ENCODE data around the gene GALNT7.
"Not testable (repeated sequence)": the region's sequence is repeated elsewhere in the genome, so short reads cannot be mapped to it uniquely, and the experiment has no call there.

GALNT7 gene, protein sequence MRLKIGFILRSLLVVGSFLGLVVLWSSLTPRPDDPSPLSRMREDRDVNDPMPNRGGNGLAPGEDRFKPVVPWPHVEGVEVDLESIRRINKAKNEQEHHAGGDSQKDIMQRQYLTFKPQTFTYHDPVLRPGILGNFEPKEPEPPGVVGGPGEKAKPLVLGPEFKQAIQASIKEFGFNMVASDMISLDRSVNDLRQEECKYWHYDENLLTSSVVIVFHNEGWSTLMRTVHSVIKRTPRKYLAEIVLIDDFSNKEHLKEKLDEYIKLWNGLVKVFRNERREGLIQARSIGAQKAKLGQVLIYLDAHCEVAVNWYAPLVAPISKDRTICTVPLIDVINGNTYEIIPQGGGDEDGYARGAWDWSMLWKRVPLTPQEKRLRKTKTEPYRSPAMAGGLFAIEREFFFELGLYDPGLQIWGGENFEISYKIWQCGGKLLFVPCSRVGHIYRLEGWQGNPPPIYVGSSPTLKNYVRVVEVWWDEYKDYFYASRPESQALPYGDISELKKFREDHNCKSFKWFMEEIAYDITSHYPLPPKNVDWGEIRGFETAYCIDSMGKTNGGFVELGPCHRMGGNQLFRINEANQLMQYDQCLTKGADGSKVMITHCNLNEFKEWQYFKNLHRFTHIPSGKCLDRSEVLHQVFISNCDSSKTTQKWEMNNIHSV

DNA sequence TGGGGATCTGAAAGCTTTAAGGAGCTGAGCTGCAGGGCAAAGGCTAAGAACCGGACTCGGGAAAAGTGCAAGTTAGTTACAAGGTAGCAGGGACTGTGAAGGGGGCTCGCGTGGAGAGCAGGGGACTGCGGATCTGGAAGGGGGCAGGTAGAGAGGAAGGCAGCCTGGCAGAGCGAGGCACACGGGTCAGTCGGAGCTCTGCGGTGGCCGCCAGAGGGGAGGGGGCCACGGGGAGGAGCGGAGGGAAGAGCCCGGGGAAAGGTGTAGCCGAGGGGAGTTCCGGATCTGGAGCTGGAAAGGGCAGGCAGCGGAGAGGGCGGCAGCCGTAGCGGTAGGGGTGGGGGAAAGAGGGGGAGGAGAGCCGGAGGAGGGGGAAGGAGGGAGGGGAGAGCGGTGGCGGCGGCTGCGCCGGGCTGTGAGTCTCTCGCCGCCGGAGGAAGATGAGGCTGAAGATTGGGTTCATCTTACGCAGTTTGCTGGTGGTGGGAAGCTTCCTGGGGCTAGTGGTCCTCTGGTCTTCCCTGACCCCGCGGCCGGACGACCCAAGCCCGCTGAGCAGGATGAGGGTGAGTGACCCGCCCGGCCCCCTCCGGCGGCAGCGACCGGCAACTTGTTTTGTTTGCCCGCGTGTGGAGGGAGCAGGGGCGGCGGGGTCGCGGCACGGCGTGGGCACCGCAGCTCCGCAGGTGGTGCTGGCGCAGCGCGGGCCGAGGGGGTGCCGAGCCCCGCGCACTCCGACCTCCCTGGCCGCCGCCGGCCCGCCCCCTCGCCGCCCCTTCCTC lies at the start of gene GALNT7:
Gene GALNT7, plus strand, starts transcription at position 416 of the 782 bp plus-strand sequence. Its CDS starts 25 bp downstream, at position 441.
- DNase-seq (ENCODE audit: low read depth in 1 of 2, low spot score in 1 of 2), result peak; percentile 38 to 40

DNA sequence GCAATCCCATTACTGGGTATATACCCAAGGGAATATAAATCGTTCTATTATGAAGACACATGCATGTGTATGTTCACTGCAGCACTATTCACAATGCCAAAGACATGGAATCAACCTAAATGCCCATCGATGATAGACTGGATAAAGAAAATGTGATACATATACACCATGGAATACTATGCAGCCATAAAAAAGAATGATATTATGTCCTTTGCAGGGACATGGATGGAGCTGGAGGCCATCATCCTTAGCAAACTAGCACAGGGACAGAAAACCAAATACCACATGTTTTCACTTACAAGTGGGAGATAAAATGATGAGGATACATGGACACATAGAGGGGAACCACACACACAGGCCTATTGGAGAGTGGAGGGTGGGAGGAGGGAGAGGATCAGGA lies 49.8 kb upstream of the GALNT7 start:
- not testable (repeated sequence) for DNase-seq (ENCODE audit: low read depth in 1 of 2, low spot score in 1 of 2)

DNA sequence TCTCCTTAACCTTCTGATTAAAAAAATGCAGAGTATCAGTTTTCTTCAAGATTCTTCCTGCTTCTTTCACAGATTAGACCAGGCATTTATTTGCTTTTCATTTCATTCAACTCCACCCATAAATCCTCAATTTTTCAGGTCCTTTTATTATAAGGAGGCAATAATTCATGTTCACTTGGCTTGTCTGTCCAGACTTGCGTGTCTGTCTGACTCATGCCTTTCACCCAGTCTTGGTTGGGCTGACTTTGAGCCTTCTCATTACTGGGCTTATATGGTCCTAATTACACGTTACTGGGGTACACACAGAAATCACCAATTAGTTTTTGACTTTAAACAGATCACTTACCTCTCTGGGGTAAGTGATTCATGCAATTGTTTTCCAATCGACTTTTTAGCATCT lies 48.8 kb upstream of the GALNT7 start:
- DNase-seq (ENCODE audit: low read depth in 1 of 2, low spot score in 1 of 2), result no peak

DNA sequence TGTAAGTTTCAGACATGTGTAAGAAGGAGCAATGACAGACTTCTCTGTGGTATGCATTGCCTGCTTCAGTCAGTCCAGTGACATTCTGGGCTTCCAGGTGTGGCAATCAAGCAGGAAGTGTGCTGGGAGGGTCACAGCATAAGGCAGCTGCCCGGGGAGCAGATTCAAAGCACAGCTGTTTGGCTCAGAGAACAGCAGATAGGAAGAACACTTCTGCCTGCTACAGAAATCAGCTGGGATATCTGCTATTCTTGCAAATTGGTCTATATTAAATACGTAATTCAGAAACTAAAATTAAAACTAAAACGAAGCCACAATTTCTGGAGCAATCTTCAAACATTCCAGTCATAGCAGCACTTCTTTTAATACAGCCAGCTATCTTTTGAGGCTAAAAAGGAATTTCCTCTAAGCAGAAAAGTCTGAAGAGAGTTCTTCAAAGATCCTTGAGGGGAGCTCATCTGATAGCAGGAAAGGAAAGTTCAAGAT lies 47.5 kb upstream of the GALNT7 start:
- no peak for DNase-seq (ENCODE audit: low read depth in 1 of 2, low spot score in 1 of 2)

DNA sequence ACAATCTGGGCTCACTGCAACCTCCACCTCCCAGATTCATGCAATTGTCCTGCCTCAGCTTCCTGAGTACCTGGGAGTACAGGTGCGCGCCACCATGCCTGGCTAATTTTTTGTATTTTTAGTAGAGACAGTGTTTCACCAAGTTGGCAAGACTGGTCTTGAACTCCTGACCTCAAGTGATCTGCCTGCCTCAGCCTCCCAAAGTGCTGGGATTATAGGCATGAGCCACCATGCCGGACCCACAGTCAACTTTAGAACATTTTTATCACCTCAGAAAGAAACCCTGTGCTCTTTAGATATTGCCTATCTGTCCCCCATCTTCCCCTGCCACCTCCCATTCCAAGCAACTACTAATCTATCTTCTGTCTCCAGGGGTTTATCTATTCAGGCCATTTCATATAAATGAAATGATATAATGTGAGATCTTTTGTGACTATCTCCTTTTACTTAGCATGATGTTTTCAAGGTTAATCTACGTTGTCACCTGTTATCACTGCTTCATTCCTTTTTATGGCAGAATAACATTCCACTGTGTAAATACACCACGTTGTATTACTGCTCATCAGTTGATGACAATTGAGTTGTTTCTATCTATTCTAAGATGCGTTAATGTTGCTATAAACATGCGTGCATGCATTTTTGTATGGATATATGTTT lies 44.3 kb upstream of the GALNT7 start:
- DNase-seq (ENCODE audit: low read depth in 1 of 2, low spot score in 1 of 2), result no peak

DNA sequence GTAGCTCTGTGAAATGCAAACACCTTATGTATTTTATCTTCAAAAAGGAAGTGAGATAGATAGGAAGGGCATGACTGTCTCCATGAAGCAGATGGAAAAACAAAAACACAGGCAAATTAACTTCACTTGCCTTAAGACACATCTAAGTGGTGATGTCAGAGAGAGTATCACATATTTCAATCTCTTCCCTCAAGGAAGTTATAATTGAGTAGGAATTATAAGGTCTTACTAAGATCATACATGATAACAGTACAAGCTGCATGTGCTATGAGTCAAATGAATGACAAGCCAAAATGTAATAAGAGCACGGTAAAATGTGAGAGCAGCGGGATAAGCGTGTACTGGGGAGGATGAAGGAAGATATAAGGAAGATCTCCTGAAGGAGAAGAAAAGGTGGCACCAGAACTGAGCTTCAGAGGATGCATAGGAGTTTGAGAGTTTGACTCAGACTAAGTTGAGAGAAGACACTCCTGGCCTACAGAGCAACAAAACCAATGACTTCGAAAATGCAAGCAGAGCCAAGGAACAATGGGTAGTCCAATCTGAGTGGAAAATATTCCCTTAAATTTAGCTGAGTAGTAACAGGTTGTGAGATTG lies 43.3 kb upstream of the GALNT7 start:
- no peak for DNase-seq (ENCODE audit: low read depth in 1 of 2, low spot score in 1 of 2)

DNA sequence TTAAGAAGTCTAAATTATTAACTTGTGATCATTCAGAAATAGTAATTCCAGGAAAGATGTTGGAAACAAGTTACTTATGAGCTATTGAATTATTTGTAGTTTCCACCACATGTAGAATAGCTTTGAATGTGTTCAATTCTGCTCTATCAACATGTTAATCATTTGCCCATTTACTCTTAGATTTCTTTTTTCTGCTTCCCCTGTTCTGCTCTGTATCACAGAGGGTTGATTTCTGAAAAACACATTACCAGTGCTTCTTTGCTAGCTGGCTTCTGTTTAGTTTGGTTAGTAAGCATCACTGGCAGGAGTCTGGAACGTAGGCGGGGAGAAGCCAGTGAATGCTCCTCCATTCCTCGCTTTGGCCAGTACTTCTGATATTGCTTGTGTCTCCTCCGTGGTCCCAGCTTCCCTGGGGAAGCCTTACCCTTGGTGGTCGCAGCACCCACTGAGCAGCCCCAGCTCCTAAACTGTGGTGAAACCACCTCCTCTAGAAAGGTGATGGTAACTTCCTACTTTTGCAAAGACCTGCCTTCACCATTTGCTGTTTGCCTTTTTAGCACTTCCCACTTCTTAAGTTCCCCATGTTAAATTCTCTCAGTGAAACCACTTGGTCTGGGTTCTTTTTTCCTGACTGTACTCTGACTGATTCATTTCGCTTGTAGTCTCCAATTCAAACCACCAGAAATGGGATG lies 40.3 kb upstream of the GALNT7 start:
- DNase-seq (ENCODE audit: low read depth in 1 of 2, low spot score in 1 of 2), result no peak

DNA sequence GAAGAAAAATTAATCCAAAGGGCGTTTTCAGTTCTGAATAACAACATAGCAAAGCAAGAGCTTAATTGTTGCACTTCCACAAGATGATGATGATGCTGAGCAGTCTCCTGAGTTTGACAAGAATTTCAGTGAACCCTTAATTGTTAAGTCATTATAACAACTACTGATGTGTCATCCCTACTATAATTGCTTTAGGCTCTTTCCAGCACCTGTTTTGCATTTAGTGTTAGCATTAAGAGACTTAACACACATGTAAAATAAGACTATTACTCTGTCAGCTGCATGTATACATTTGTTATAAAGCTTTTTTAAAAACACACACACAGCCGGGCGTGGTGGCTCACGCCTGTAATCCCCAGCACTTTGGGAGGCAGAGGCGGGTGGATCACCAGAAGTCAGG lies 37.9 kb upstream of the GALNT7 start:
- DNase-seq (ENCODE audit: low read depth in 1 of 2, low spot score in 1 of 2), result no peak

DNA sequence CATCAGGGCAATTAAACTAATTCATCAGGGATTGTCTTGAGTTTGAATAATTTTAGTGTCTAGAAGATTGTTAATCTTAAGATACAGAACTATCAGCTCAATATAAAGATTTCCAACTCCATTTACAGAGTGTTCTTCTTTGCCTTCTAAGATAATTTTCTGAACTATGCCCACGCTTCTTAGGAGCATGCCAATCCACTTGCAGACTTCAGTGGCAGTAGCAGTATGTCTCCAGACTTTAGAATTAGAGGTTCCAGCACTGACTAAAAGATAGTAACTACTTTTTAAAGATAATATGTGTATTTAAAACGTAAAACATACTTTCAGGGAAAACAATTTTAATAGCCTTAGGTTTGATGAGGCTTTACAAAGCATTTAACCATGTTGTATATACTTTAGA lies 34.2 kb upstream of the GALNT7 start:
- DNase-seq (ENCODE audit: low read depth in 1 of 2, low spot score in 1 of 2), result no peak

DNA sequence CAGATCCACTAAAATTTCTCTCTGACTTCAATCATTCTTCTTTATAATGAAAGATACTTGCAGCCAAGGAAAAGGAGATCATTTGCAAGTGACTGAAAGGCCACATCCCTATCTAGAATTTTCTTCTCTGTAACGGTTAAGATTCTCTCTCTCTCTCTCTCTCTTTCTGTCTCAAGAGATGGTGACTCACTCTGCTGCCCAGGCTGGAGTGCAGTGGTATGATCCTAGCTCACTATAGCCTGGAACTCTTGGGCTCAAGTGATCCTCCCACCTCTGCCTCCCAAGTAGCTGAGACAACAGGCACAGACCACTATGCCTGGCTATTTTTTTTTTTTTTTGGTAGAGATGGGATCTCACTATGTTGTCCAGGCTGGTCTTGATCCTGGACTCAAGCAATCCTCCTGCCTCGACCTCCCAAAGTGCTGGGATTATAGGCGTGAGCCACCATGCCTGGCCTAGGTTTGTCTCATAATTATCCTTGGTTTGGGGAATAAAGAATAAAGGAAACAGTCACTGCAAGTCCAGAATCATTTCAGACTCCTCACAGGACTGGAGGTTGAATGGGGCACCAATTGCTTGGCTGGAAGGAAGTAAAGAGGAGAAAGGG lies 33.3 kb upstream of the GALNT7 start:
- DNase-seq (ENCODE audit: low read depth in 1 of 2, low spot score in 1 of 2), result no peak

DNA sequence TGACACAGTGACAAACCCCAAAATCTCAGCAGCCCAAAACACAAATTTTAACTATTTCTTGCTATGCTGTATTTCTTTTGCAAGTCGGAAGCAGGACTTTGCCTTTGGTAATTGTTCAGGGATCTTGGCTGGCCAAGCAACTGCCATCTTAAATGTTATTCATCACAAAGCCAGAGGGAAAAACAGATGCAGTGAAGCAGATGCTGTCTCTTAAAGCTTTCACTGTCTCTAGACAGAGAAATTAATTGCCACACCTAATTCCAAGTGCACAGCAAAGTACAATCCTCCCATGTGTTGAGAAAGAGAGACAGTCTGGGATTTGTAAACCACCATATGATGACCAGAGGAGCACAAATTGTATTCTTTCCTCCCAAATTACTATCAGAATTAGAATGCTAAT lies 30.0 kb upstream of the GALNT7 start:
- no peak for DNase-seq (ENCODE audit: low read depth in 1 of 2, low spot score in 1 of 2)

DNA sequence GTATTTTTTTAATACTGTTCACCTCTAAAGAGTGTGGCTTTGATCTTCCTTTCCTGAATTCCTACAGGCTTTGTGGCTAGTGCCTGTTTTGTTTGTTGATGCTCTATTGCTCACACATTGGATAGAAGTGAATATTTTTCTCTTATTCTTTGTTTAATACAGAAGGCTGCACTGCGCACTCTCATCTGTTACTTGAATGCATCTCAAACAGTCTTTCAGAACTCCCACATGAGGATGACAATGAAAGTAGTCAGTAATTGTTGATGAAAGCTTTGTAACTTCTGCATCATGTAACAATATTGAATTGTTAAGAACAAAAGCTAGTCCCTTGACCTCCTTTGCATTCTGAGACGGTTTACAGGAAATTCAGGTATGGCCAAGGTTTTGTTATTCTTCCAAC lies 29.1 kb upstream of the GALNT7 start:
- no peak for DNase-seq (ENCODE audit: low read depth in 1 of 2, low spot score in 1 of 2)

DNA sequence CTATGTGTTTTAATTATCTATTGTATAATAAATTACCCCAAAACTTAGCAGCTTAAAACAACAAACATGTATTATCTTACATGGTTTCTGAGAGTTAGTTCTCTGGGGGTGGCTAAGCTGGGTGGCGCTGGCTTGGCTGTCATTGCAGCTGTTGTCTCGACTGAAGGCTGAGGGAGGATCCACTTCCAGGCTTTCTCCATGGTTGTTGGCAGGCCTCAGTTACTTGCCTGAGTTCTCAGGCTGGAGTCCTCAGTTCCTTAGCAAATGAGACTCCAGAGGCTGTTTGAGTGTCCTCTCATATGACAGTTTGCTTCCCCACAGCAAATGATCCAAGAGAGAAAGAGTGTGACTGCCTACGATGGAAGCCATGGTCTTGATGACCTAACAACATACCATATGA lies 23.5 kb upstream of the GALNT7 start:
- DNase-seq (ENCODE audit: low read depth in 1 of 2, low spot score in 1 of 2), result no peak

DNA sequence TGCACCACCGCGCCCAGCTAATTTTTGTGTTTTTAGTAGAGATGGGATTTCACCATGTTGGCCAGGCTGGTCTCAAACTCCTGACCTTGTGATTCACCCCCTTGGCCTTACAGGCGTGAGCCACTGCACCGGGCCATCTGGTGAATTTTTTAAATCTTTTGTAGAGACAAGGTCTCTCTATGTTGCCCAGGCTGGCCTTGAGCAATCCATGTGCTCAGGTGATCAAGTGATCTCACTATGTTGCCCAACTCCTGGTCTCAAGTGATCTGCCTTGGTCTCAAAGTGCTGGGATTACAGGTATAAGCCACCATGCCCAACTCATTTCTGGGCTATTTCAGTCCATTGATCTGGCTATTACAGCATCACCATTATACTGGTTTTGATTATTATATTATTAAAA lies 22.2 kb upstream of the GALNT7 start:
- DNase-seq (ENCODE audit: low read depth in 1 of 2, low spot score in 1 of 2), result no peak

DNA sequence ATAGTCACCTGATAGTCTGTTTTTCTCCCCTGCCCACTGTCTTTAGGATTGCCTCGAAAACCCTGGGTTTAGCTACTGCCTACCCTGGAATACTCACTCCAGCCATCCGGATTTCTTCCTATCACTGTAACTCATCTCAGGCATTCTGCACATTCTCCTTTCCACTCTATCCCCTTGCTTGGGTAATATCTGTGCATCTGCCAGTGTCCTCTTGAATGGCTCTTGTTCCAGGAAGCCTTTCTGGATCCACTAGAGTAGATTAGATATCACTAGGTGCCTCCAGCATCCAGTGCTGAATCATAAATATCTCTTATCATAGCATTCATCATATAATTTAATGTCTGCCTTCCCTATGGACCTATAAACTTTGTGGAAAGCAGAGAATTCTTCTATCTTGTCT lies 17.1 kb upstream of the GALNT7 start:
- DNase-seq (ENCODE audit: low read depth in 1 of 2, low spot score in 1 of 2), result no peak

DNA sequence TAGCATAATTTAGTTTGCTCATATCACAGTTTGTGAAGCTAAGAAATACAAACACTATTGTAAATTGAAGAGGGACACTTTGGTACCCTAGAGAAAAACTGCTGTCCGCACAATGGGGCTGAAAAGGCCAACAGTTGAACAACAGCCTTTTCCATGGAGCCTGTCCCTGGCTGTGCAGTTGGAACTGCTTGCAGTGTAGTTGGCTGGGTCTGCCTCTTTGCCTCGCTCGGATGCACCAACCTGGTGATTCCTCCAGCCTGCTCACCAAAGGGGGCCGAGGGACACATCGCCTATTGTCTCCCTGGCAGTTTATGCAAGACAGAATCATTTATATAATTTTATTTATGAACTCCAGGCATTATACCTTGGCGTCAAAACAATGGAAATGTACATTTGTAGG lies 16.5 kb upstream of the GALNT7 start:
- no peak for DNase-seq (ENCODE audit: low read depth in 1 of 2, low spot score in 1 of 2)

DNA sequence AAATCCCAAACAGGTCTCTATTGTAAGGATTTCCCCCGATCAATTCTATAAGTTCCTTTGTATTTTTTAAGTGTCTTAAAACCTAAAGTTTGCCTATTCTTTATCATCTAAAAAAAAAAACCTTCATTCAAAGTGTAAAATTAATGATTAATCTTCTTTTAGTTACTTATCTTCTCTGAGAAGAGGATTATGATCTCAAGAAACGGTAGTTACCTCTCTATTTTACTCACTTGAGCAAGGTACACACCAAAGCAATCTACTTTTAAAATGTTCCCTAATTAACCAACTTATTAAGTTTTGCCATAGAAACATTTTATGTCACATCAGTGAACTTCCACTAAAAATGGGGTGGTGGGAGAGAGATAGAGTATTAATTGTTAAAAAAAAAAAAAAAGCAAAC lies 15.2 kb upstream of the GALNT7 start:
- no peak for DNase-seq (ENCODE audit: low read depth in 1 of 2, low spot score in 1 of 2)

DNA sequence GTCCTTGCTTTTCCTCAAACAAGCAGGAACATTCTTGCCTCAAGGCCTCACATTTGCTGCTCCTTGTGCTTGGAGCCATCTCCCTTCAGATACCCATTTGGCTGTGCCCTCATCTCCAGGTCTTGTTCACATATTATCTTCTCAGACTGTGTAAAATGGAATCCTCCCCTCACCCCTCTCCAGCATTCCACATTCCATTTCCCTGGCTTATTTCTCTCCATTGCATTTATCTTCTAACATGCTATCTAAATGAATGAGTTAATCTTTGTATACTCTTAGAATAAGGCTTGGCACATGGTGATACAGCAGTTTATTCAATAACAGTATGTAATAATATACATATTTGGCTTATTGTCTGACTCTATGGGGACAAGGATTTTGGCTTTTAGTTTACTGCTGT lies 8.8 kb upstream of the GALNT7 start:
- DNase-seq (ENCODE audit: low read depth in 1 of 2, low spot score in 1 of 2), result no peak

DNA sequence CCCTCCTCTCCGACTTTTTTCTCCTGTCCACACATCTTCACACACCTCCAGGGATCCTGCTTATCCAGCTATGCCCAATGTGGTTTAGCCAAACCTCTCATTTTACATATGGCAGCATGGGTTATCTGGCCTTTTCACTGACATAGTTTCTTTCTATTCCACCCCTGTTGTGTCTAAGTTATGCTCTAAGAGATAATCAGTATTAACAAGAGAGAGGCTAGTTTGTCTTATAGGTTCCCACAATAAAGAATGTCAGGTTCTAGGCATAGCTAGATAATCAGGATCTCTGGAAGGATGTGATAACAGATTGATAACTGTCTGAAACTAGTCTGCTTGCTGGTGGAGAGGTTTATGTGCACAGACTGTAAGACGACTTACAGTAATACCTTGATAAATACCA lies 7.7 kb upstream of the GALNT7 start:
- DNase-seq (ENCODE audit: low read depth in 1 of 2, low spot score in 1 of 2), result no peak

DNA sequence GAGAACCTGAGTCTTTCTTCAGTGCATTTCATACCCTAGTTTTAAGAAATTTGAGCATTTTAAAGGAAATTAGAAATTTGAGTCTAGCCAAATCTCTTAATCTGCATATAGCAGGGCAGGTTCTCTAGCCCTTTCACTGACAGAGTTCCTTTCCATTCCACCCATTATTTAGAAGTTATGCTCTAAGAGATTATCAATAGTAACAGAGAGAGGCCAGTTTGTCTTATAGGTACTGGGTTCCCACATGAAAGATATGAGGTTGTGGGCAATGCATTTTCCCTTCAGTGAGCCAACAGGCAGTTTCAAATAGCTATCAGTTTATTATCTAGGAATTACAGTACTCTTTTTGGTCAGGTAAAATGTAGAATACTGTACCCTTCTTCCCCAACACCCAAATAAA lies 7.3 kb upstream of the GALNT7 start:
- DNase-seq (ENCODE audit: low read depth in 1 of 2, low spot score in 1 of 2), result no peak

Measured in activated T-helper 1 cell treated with anti-CD3 and anti-CD28 coated beads, Interleukin-2, amount 50 U/mL, for 16 hours (primary cell).